GM06990 (cell line): ENCODE data around the gene IL3.
"Not testable (repeated sequence)": the region's sequence is repeated elsewhere in the genome, so short reads cannot be mapped to it uniquely, and the experiment has no call there.

Source experiments
- DNase-seq: peaks from one replicate; pipeline ENCODE4 v3.0.0-alpha.2; 2011; ENCODE audit not compliant: insufficient read length; ENCODE audit errors: extremely low read depth
- H3K27me3 ChIP-seq: replicated peaks from 2 replicates; pipeline ENCODE4 v1.6.0; 2011; ENCODE audit warnings: low read length; ENCODE audit not compliant: control insufficient read depth, insufficient read depth
- H3K36me3 ChIP-seq: 2 replicates; pipeline ENCODE4 v1.5.1; 2011; ENCODE audit warnings: low read length; ENCODE audit not compliant: control insufficient read depth, insufficient read depth
- H3K4me3 ChIP-seq: replicated peaks from 2 replicates; pipeline ENCODE4 v1.5.1; 2011; ENCODE audit warnings: low read depth, mild to moderate bottlenecking, control low read depth, low read length
- TF ChIP-seq, protein P1 (sequence below): IDR thresholded peaks from 2 replicates; pipeline ENCODE4 v1.5.1; 2011; ENCODE audit warnings: low read length, control low read depth, mild to moderate bottlenecking, inconsistent platforms; ENCODE audit not compliant: insufficient read depth, poor library complexity, severe bottlenecking

IL3 gene

DNA sequence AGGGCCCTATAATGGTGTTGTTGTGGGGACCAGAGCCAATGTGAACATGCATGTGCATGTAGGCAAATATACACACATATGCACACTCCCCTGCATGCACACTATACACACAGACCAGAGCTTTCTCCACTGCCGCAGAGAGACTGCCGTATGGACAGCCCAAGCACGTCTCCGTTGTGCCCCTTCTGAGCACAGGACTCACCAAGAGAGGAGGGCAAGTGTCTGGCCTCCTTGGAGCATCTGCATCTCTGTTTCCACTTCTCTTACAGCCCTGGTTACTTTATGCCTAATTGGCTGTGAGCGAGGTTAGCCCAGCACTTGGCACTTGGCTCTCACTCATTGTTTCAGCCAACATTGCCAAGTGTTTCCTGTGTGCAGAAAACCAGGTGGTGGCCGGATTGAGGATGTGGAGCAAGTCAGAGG, 43.5 kb downstream of the IL3 start:
- Histone ChIP-seq H3K4me3 (peak overlapping the region; percentile 8; the same call in 1 of the 2 replicates), H3K36me3 (no peaks in the 10 kb centered on the region), H3K27me3 (no peaks in the 10 kb centered on the region)
- DNase-seq = peak; percentile 59
- TF ChIP-seq, protein P1, sequence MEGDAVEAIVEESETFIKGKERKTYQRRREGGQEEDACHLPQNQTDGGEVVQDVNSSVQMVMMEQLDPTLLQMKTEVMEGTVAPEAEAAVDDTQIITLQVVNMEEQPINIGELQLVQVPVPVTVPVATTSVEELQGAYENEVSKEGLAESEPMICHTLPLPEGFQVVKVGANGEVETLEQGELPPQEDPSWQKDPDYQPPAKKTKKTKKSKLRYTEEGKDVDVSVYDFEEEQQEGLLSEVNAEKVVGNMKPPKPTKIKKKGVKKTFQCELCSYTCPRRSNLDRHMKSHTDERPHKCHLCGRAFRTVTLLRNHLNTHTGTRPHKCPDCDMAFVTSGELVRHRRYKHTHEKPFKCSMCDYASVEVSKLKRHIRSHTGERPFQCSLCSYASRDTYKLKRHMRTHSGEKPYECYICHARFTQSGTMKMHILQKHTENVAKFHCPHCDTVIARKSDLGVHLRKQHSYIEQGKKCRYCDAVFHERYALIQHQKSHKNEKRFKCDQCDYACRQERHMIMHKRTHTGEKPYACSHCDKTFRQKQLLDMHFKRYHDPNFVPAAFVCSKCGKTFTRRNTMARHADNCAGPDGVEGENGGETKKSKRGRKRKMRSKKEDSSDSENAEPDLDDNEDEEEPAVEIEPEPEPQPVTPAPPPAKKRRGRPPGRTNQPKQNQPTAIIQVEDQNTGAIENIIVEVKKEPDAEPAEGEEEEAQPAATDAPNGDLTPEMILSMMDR = no peak

DNA sequence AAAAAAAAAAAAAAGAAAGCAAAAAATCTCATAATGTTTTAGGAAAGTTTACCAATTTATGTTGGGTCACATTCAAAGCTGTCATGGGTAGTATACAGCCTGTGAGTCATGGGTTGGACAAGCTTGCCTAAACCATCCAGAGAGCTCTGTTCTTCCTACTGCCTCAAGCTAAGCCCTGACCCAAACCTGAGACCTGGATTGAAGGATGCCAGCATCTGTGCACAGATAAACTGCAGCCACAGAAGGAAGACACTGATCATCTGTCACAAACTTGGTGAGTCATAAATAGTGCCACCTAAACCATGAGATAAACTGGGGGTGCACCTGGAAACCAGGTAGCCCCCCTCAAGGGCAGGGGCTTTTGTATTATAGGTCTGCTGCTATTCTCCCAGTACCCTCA, 44.1 kb downstream of the IL3 start:
- Histone ChIP-seq H3K27me3 (no peaks in the 10 kb centered on the region), H3K4me3 (no peak overlapping the region), H3K36me3 (no peaks in the 10 kb centered on the region)
- TF ChIP-seq, protein P1 = no peak
- no peak for DNase-seq

DNA sequence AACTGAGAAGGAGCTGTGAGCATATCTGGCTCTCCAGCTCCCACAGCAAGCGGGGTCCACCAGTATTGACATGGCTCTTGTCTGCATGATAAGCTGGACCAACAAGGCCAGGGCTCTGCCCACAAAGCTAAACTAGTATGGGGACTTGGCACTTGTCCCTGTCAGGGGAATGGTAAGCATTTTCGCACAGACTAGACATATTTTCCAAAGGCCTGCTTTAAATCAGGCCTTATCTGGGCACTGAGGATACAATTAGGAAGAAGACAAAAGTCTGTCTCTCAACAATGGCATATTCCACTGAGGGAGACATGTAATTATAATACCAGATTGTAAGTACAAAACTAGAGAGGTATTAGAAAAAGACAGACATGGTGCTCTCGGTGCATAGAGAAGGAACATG, 45.2 kb downstream of the IL3 start:
- no peak for DNase-seq
- TF ChIP-seq, protein P1 = no peak
- Histone ChIP-seq H3K36me3 (no peaks in the 10 kb centered on the region), H3K27me3 (no peaks in the 10 kb centered on the region), H3K4me3 (no peak overlapping the region)

DNA sequence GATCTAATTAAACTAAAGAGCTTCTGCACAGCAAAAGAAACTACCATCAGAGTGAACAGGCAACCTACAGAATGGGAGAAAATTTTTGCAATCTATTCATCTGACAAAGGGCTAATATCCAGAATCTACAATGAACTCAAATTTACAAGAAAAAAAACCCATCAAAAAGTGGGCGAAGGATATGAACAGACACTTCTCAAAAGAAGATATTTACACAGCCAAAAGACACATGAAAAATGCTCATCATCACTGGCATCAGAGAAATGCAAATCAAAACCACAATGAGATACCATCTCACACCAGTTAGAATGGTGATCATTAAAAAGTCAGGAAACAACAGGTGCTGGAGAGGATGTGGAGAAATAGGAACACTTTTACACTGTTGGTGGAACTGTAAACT, 48.0 kb downstream of the IL3 start:
- H3K36me3 ChIP-seq, H3K27me3 ChIP-seq, DNase-seq, H3K4me3 ChIP-seq: not testable (repeated sequence)

DNA sequence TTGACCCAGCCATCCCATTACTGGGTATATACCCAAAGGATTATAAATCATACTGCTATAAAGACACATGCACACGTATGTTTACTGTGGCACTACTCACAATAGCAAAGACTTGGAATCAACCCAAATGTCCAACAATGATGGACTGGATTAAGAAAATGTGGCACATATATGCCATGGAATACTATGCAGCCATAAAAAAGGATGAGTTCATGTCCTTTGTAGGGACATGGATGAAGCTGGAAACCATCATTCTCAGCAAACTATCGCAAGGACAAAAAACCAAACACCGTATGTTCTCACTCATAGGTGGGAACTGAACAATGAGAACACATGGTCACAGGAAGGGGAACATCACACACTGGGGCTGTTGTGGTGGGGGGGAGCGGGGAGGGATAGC, 48.5 kb downstream of the IL3 start:
- H3K36me3 ChIP-seq, DNase-seq, H3K4me3 ChIP-seq, H3K27me3 ChIP-seq: not testable (repeated sequence)

DNA sequence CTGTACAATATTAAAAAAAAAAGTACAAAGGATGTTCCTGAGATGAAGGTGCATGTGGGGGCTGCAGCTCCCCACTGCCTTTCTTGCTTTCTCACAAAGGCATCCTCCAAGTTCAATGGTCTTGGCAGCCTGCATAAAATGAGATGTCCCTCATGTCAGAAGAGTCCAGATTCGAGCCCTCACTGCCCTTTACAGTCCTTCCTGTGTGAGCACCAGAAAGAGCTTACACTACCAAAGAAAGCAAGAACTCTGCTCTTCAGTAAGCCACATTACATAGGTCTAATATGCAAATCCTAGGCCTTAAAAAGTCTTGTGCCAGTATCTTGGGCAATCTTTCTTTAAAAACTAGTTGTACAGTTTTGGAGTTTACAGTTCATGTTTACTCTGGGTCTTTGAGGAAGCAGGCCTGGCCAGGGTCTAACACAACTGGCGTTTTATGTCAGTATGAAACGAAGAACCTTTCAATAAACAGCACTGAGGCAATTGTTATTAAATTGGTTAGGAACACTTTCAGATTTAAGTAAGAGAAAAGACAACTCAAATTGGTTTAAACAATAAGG, 49.1 kb downstream of the IL3 start:
- Histone ChIP-seq H3K27me3 (no peaks in the 10 kb centered on the region), H3K4me3 (no peak overlapping the region), H3K36me3 (no peaks in the 10 kb centered on the region)
- DNase-seq = no peak
- TF ChIP-seq, protein P1 = no peak

DNA sequence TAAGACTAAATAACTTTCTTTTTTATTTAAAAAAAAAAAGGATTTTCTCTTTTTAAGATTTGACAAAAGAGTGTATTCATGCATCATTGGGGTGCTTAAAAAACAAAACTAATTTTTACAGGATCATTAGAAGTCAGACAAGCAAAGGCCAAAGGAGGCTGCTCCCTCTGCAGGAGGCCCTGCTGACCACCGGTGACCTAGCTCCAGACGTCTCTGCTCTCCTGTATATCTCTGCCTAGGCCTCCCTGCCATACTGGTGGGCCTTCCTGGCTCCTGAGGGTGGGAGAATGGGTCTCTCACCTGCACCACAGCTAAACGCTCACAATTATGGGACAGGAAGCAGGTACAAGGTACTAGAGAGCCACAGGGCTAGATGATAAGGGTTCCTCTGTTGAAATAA, 49.7 kb downstream of the IL3 start:
- TF ChIP-seq, protein P1 = no peak
- no peak for DNase-seq
- no peak overlapping the region for H3K4me3 ChIP-seq
- H3K36me3 ChIP-seq = no peaks in the 10 kb centered on the region
- H3K27me3 ChIP-seq = no peaks in the 10 kb centered on the region
